T-helper 2 cell (primary cell): ENCODE data around the gene SPATS2L.
A peak's percentile ranks its signal among the peaks of the same experiment; 100 is the strongest.

ENCODE experiments used
- DNase-seq, 5 experiments: peaks; one replicate each; pipeline versions ENCODE4 v3.0.0 to v3.0.0-alpha.2; 2012 to 2022

The SPATS2L gene

GRCh38 chr2:200378652-200379290, 72.3 kb downstream of the SPATS2L start:
- no peak for DNase-seq

- no peak for DNase-seq
Measured at GRCh38 chr2:200379481-200380090, 73.1 kb downstream of the SPATS2L start.

GRCh38 chr2:200380091-200380561, 73.6 kb downstream of the SPATS2L start:
- DNase-seq, result peak in 1 of 5 experiments; percentile 16

- no peak for DNase-seq
Measured at GRCh38 chr2:200380833-200381542, 74.5 kb downstream of the SPATS2L start.

- no peak for DNase-seq
Measured at GRCh38 chr2:200382874-200383273, 76.4 kb downstream of the SPATS2L start.

GRCh38 chr2:200383380-200384110, 77.1 kb downstream of the SPATS2L start:
- DNase-seq, result peak in 2 of 5 experiments; percentile 26 to 80

GRCh38 chr2:200385063-200385635, 78.7 kb downstream of the SPATS2L start:
- no peak for DNase-seq

GRCh38 chr2:200393191-200393590, 86.7 kb downstream of the SPATS2L start:
- DNase-seq, result no peak

- DNase-seq, result no peak
Measured at GRCh38 chr2:200394045-200394444, 87.6 kb downstream of the SPATS2L start.

- no peak for DNase-seq
Measured at GRCh38 chr2:200396781-200397242, 90.3 kb downstream of the SPATS2L start.

GRCh38 chr2:200397785-200398184, 91.3 kb downstream of the SPATS2L start:
- no peak for DNase-seq

- no peak for DNase-seq
Measured at GRCh38 chr2:200399046-200399445, 92.6 kb downstream of the SPATS2L start.

GRCh38 chr2:200399636-200400035, 93.1 kb downstream of the SPATS2L start:
- DNase-seq, result no peak

GRCh38 chr2:200403814-200404213, 97.3 kb downstream of the SPATS2L start:
- no peak for DNase-seq

GRCh38 chr2:200404615-200405014, 98.1 kb downstream of the SPATS2L start:
- no peak for DNase-seq

- DNase-seq, result peak in 1 of 5 experiments; percentile 59
Measured at GRCh38 chr2:200405599-200406298, 99.3 kb downstream of the SPATS2L start.

- no peak for DNase-seq
Measured at GRCh38 chr2:200406379-200406778, 99.9 kb downstream of the SPATS2L start.

GRCh38 chr2:200408428-200409316, 102.2 kb downstream of the SPATS2L start:
- no peak for DNase-seq

GRCh38 chr2:200411831-200412230, 105.3 kb downstream of the SPATS2L start:
- no peak for DNase-seq

GRCh38 chr2:200414367-200414766, 107.9 kb downstream of the SPATS2L start:
- no peak for DNase-seq

- DNase-seq, result no peak
Measured at GRCh38 chr2:200415455-200415854, 109.0 kb downstream of the SPATS2L start.
